ENCODE results near the gene LRRC43.

DNA sequence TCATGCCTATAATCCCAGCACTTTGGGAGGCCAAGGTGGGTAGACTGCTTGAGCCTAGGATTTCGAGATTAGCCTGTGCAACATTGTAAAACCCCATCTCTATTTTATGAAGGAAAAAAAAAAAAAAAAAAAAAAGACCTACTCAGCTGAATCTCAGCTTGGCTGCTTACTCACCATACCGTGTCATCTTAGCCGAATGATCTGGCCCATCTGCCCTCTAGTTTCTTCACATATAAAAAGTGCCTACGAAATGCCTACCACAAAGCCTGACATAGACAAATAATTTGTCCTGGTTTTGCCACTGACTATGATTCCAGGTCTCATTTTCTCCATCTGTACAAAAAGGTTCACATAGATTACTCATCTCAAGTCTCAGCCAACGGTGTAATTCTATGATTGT is 32.8 kb downstream of the LRRC43 start:
- TF ChIP-seq ZNF263 (CRISPR knock-in tag; IDR thresholded peaks at IDR 0.05; ENCODE audit: low read depth) (no peak), CTCF (IDR thresholded peaks at IDR 0.05) (no peak), ZNF219 (CRISPR knock-in tag; IDR thresholded peaks at IDR 0.05; ENCODE audit: borderline replicate concordance) (no peak), CREB1 (CRISPR knock-in tag; IDR thresholded peaks at IDR 0.05) (no peak), TP53 (CRISPR knock-in tag; IDR thresholded peaks at IDR 0.05) (no peak), ESRRA (CRISPR knock-in tag; IDR thresholded peaks at IDR 0.05; ENCODE audit: borderline replicate concordance) (no peak), EMX1 (CRISPR knock-in tag; IDR thresholded peaks at IDR 0.05) (no peak), ZBTB21 (CRISPR knock-in tag; IDR thresholded peaks at IDR 0.05; ENCODE audit: borderline replicate concordance) (no peak)
- TF ChIP-seq, protein P1, sequence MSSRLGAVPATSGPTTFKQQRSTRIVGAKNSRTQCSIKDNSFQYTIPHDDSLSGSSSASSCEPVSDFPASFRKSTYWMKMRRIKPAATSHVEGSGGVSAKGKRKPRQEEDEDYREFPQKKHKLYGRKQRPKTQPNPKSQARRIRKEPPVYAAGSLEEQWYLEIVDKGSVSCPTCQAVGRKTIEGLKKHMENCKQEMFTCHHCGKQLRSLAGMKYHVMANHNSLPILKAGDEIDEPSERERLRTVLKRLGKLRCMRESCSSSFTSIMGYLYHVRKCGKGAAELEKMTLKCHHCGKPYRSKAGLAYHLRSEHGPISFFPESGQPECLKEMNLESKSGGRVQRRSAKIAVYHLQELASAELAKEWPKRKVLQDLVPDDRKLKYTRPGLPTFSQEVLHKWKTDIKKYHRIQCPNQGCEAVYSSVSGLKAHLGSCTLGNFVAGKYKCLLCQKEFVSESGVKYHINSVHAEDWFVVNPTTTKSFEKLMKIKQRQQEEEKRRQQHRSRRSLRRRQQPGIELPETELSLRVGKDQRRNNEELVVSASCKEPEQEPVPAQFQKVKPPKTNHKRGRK (CRISPR knock-in tag; IDR thresholded peaks at IDR 0.05; ENCODE audit: borderline replicate concordance), result no peak
- TF ChIP-seq, protein P2, sequence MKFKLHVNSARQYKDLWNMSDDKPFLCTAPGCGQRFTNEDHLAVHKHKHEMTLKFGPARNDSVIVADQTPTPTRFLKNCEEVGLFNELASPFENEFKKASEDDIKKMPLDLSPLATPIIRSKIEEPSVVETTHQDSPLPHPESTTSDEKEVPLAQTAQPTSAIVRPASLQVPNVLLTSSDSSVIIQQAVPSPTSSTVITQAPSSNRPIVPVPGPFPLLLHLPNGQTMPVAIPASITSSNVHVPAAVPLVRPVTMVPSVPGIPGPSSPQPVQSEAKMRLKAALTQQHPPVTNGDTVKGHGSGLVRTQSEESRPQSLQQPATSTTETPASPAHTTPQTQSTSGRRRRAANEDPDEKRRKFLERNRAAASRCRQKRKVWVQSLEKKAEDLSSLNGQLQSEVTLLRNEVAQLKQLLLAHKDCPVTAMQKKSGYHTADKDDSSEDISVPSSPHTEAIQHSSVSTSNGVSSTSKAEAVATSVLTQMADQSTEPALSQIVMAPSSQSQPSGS (CRISPR knock-in tag; IDR thresholded peaks at IDR 0.05; ENCODE audit: borderline replicate concordance, low read depth), result no peak
